Aorta (tissue), 5 donors: ENCODE measurements around the gene NAPEPLD. TPM values are rescaled to one million over a fixed set of nuclear protein-coding genes. Genes with fewer than 3 reads are reported as not detected.
A peak's percentile ranks its signal among the peaks of the same experiment; 100 is the strongest.
"Not testable (repeated sequence)": the region's sequence is repeated elsewhere in the genome, so short reads cannot be mapped to it uniquely, and the experiment has no call there.

Source experiments
- ATAC-seq: fragments of 200-7000 bp; cut with Tn5 transposase; one replicate; pipeline ENCODE4 v1.9.1; 2022; ENCODE audit warnings: moderate library complexity; ENCODE audit not compliant: low FRiP score
- DNase-seq, 2 donors: peaks; one replicate each; pipeline ENCODE4 v3.0.0-alpha.2; 2020
- H3K27ac ChIP-seq, 2 donors: one replicate each; pipeline ENCODE4 v1.5.1; 2013; ENCODE audit warnings: low read length in 2 of 2, mild to moderate bottlenecking in 2 of 2, moderate library complexity in 2 of 2, control low read depth in 1 of 2, inconsistent platforms in 1 of 2, low read depth in 1 of 2
- H3K27me3 ChIP-seq, 2 donors: one replicate each; pipeline ENCODE4 v1.6.1; 2013; ENCODE audit warnings: control low read depth in 1 of 2, low read length in 1 of 2, mild to moderate bottlenecking in 1 of 2, moderate library complexity in 1 of 2; ENCODE audit not compliant: insufficient read depth in 2 of 2, control insufficient read depth in 1 of 2
- H3K36me3 ChIP-seq, 2 donors: one replicate each; pipeline ENCODE4 v1.6.1; 2013; ENCODE audit warnings: control low read depth in 1 of 2, low read length in 1 of 2, mild to moderate bottlenecking in 1 of 2; ENCODE audit not compliant: insufficient read depth in 2 of 2, control insufficient read depth in 1 of 2
- H3K4me1 ChIP-seq, 2 donors: one replicate each; pipeline ENCODE4 v1.6.1; 2013; ENCODE audit warnings: low read length in 2 of 2, control low read depth in 1 of 2, mild to moderate bottlenecking in 1 of 2, moderate library complexity in 1 of 2; ENCODE audit not compliant: insufficient read depth in 2 of 2, control insufficient read depth in 1 of 2
- H3K4me3 ChIP-seq, 2 donors: one replicate each; pipeline ENCODE4 v1.5.1; 2013; ENCODE audit warnings: low read length in 2 of 2, control low read depth in 1 of 2, mild to moderate bottlenecking in 1 of 2
- H3K9me3 ChIP-seq: one replicate; pipeline ENCODE4 v1.6.1; 2013; ENCODE audit warnings: mild to moderate bottlenecking, low read length; ENCODE audit not compliant: control insufficient read depth
- WGBS, 2 donors: extraction: QIAGEN DNeasy Blood & Tissue Kit; methylation state at CpG; one replicate each; pipeline ENCODE4 v1.1.7; 2013; 5-methylcytosine and 5-hydroxymethylcytosine counted together
- intact Hi-C, 2 donors: fragments of 100-400 bp; cut with DNase I; formaldehyde crosslinking; loops; one replicate each; pipeline versions ENCODE4 v1.14.2 to v1.15.0; 2022
- polyA plus RNA-seq, 2 donors: library from polyadenylated mRNA; stranded (reverse); fragments of 200-250 nt; gene quantifications; one replicate each; pipeline ENCODE4 v1.2.3, GENCODE V29; 2013
- total RNA-seq, 2 donors: library from RNA; stranded (reverse); fragmentation: NEBNext Ultra II Directional; extraction: Animal tissue kit (Norgen Biotek cat#: 25700); gene quantifications; one replicate each; pipeline ENCODE4 v1.2.1, GENCODE V29; 2021
- donor health status: healthy with polysubstance abuse.
- donor health status: Bipolar disorder and iron deficiency.
- donor health status: DM: no; HTN: no; CAD: no.
- donor health status: DM: no; HTN: no; CAD: no.
- donor health status: DM: yes; HTN: yes; CAD: no.

Gene NAPEPLD
- total and polyA plus RNA-seq, 4 donors = 8.2 to 20.5 (median 9.1) TPM

DNA sequence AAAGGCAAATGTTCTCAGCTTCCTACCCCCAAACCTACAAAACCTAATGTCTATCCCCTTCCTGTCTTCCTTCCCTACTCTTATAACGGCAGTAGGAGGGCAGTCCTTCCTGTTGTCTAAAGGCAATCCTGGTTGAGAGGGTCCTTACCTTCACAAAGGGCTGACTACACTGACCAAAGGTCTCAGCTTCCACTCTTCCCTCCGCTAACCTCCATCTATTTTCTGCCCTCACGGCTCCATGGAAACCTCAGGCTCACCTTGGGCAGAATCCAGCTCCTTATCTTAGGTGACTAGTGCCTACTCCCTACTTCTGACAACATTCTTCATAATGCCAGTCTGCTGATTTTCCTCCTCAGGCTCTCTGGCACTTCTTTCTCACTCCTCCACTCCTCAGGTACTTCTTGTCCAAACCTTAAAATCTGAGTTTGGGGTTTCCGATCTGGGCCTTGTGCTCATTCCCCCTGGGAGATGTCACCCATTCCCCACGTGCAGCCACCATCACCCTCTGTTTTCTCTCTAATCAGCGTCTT, 74.8 kb downstream of the NAPEPLD start:
- Histone ChIP-seq H3K27me3 (no peaks in the 10 kb centered on the region), H3K36me3 (no peaks in the 10 kb centered on the region), H3K9me3 (no peaks in the 10 kb centered on the region), H3K4me1 (no peaks in the 10 kb centered on the region), H3K4me3 (peak overlapping the region; percentile 24 to 60), H3K27ac (peak overlapping the region; percentile 18 to 78)
- intact Hi-C loops = loop anchor here in 1 of 2 donors (2.0 kb wide), 1 partner anchor 75 kb away; the partner anchor contains the start of gene NAPEPLD
- DNase-seq = no peak
- WGBS, 2 donors = 0 to 2% methylated on average over 6 of the region's 6 CpGs
- no peak for ATAC-seq

DNA sequence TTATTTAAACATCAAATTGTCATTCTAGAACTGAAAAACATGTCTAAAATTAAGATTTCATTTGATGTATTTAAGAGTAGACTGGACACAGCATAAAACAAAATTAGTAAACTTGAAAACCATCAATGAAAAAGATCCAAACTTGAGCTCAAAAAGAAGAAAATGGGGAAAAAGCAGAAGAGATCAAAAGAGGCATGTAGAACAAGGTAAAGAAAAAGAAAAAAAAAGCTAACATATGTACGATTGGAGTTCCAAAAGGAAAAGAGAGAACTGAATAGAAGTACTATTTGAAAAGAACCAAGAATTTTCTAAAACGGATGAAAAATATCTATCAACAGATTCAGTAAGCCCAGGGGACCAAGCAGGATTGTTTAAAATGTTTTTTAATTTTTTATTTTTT, 77.9 kb downstream of the NAPEPLD start:
- Histone ChIP-seq H3K36me3 (no peaks in the 10 kb centered on the region), H3K27me3 (no peaks in the 10 kb centered on the region), H3K27ac (no peak overlapping the region), H3K4me3 (no peak overlapping the region), H3K4me1 (no peaks in the 10 kb centered on the region), H3K9me3 (no peaks in the 10 kb centered on the region)
- intact Hi-C loops = no loop called here
- ATAC-seq = no peak
- DNase-seq = no peak
- WGBS, 2 donors = 85 to 90% methylated on average over 2 of the region's 2 CpGs

DNA sequence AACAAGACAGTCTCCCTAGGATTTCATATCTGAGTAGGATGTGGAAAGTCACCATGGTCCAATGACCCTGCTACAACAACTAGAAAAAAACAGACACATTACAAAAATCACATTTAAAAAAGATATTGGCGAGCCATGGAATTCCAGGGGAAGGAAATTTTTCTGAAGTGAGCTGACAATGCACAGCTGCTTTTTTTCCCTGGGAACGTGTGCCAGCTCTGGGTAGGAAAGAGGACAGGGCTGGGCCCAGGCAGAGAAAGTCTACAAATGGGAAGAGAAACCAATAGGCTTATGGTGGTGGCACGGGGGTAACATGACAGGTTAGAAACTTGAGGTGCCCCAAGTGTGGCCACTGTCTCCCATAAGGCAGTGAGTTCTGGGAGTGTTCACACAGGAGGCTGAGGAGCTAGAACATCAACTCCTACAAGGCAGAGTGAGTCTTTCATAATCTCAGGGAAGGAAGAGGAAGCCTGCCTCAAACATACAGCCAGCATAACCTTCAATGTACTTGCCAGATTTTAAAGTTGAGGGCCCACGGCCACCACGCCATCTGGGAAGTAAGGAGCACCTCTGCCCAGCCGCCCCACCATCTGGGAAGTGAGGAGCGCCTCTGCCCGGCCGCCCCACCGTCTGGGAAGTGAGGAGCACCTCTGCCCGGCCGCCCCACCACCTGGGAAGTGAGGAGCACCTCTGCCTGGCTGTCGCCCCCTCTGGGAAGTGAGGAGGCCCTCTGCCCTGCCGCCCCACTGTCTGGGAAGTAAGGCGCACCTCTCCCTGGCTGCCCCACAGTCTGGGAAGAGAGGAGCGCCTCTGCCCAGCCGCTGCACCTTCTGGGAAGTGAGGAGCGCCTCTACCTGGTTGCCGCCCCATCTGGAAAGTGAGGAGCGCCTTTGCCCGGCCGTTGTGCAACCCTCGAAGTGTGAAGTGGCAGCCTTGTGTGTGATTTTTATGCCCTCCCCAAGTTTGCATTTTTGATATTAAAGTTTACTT, 80.2 kb downstream of the NAPEPLD start:
- ATAC-seq (no peak), DNase-seq (no peak)
- Histone ChIP-seq H3K4me1 (no peaks in the 10 kb centered on the region), H3K9me3 (no peaks in the 10 kb centered on the region), H3K4me3 (no peak overlapping the region), H3K27ac (no peak overlapping the region), H3K27me3 (no peaks in the 10 kb centered on the region), H3K36me3 (no peaks in the 10 kb centered on the region)
- intact Hi-C loops = loop anchor here in 1 of 2 donors (10.0 kb wide), 1 partner anchor 154 kb away; the partner anchor contains the start of gene LRRC17
- 90 to 91% methylated on average over 23 of the region's 23 CpGs for WGBS, 2 donors

DNA sequence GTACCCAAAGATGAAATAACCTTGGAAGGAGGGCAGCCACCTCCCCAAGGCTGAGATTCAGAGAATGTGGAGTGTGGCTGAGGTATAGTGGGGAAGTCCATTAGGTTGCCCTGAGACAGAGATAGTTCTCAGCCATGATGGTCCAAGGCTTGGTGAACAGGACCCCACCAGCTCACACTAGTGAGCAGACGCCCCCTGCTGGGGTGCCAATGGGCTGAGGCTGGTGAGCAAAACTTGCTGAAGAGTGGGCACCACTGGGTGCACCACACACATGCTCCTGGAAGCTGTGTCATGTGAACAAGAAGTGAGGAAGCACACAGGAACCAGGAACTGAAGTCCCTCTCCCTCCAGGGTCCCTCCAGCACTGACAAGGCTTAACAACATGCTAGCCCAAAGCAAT, 83.2 kb downstream of the NAPEPLD start:
- WGBS, 2 donors = 25 to 30% methylated on average over 1 of the region's 1 CpG
- intact Hi-C loops = loop anchor here in 1 of 2 donors (10.0 kb wide), 1 partner anchor 151 kb away; the partner anchor contains the start of gene LRRC17
- DNase-seq = peak; percentile 58 to 75
- H3K27ac ChIP-seq = no peak overlapping the region
- H3K27me3 ChIP-seq = no peaks in the 10 kb centered on the region
- no peaks in the 10 kb centered on the region for H3K9me3 ChIP-seq
- H3K4me3 ChIP-seq = no peak overlapping the region
- H3K4me1 ChIP-seq = no peaks in the 10 kb centered on the region
- no peaks in the 10 kb centered on the region for H3K36me3 ChIP-seq
- peak; percentile 42 for ATAC-seq

DNA sequence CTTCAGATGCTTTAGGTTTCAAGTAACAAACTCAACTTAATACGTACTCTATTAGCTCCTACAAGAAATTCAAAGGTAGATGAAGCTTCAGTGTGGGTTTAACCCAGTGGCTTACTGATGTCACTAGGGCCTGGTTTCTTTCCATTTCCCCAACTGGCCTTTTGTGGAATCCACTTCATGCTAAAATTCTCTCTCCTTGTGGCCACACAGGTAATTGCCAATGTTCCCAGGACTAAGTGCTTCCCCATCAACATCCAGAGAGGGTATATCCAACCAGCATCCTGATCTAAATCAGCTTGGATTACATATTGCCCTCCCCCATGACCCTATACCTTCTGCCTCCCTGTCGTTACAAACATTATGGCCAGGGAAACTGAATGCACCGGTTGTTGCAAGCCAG, 85.0 kb downstream of the NAPEPLD start:
- no peaks in the 10 kb centered on the region for H3K36me3 ChIP-seq
- peaks cover 1 to 3% of the 10 kb centered on the region in 2 donors for H3K4me1 ChIP-seq
- no peak for ATAC-seq
- H3K4me3 ChIP-seq = no peak overlapping the region
- H3K9me3 ChIP-seq = no peaks in the 10 kb centered on the region
- 86 to 93% methylated on average over 3 of the region's 3 CpGs for WGBS, 2 donors
- DNase-seq = no peak
- H3K27ac ChIP-seq = no peak overlapping the region
- intact Hi-C loops = loop anchor here (5.0 to 10.0 kb wide), 3 partner anchors 67 to 307 kb away; partner anchors contain the start of gene LRRC17 (in 1 of the 2)
- H3K27me3 ChIP-seq = no peaks in the 10 kb centered on the region

DNA sequence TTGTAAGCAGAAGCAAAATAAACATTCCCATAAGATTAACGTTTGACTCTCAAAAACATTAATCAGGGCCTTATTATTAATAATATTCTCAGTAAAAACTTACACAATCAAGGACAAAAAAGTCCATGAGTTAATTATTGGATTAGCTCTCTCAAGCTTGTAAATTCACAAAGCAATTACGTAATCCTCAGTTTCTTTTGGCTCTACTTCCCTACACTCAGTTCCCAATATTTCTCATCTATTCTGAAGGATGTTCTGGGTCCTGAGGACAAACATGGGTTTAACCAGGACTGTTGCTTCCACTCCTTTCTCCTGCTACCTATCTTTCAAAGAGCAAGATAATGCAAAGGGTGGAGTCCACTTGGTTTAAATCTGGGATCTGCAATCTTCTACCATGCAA, 89.4 kb downstream of the NAPEPLD start:
- Histone ChIP-seq H3K36me3 (no peaks in the 10 kb centered on the region), H3K27ac (no peak overlapping the region), H3K4me3 (no peak overlapping the region), H3K27me3 (no peaks in the 10 kb centered on the region), H3K4me1 (peaks cover 1 to 3% of the 10 kb centered on the region in 2 donors), H3K9me3 (no peaks in the 10 kb centered on the region)
- intact Hi-C loops = loop anchor here in 1 of 2 donors (10.0 kb wide), 1 partner anchor 145 kb away; the partner anchor contains the start of gene LRRC17
- WGBS, 2 donors = 6% methylated on average over 2 of the region's 2 CpGs
- ATAC-seq = peak; percentile 64
- DNase-seq = no peak

DNA sequence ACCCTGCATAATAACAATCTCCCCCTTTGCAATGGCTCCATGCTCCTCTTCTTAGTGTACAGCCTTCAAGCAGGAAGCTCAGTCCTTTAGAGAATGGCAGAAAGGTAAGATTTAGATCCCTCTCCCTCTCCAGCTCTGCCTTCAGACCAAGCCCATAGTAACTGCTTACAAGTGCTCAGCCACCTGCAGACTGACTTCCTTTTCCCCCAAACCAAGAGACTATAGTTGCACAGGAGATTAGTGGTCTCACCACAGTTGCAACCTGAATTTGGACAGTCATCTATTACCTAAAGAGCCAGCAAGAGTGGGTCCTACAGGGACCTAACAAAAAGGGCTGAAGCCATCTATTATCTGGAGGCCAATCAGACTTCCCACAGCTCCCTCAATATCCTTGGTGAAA, 90.8 kb downstream of the NAPEPLD start:
- ATAC-seq = no peak
- DNase-seq = no peak
- intact Hi-C loops = loop anchor here in 1 of 2 donors (10.0 kb wide), 1 partner anchor 143 kb away; the partner anchor contains the start of gene LRRC17
- Histone ChIP-seq H3K27ac (no peak overlapping the region), H3K27me3 (no peaks in the 10 kb centered on the region), H3K4me1 (peaks cover 1 to 3% of the 10 kb centered on the region in 2 donors), H3K4me3 (no peak overlapping the region), H3K36me3 (no peaks in the 10 kb centered on the region), H3K9me3 (no peaks in the 10 kb centered on the region)

DNA sequence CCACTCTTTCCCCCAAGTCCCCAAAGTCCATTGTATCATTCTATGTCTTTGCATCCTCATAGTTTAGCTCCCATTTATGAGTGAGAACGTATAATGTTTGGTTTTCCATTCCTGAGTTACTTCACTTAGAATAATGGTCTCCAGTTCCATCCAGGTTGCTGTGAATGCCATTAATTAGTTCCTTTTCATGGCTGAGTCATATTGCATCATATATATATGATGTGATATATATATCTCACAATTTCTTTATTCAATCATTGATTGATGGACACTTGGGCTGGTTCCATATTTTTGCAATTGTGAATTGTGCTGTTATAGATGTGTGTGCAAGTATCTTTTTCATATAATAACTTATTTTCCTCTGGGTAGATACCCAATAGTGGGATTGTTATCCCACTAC, 92.9 kb downstream of the NAPEPLD start:
- H3K36me3 ChIP-seq, DNase-seq, H3K4me3 ChIP-seq, H3K4me1 ChIP-seq, H3K9me3 ChIP-seq, ATAC-seq, H3K27ac ChIP-seq, H3K27me3 ChIP-seq: not testable (repeated sequence)
- WGBS, 2 donors = 88 to 89% methylated on average over 1 of the region's 1 CpG
- intact Hi-C loops = loop anchor here in 1 of 2 donors (10.0 kb wide), 1 partner anchor 141 kb away; the partner anchor contains the start of gene LRRC17
